Parathyroid adenoma (tissue), 2 donors: Measurements from ENCODE around the gene MAP4K4.

Experiments used
- H2AFZ ChIP-seq: fragments of 300-600 bp; sonication (generic); one replicate; pipeline ENCODE4 v1.7.0; 2017; ENCODE audit warnings: antibody characterized with exemption, mild to moderate bottlenecking
- H3K27ac ChIP-seq: fragments of 300-600 bp; sonication (generic); one replicate; pipeline ENCODE4 v1.7.0; 2017
- H3K27me3 ChIP-seq: fragments of 300-600 bp; sonication (generic); one replicate; pipeline ENCODE4 v1.7.0; 2017; ENCODE audit warnings: low read length; ENCODE audit not compliant: control insufficient read depth, insufficient read depth
- H3K36me3 ChIP-seq: fragments of 300-600 bp; sonication (generic); one replicate; pipeline ENCODE4 v1.7.0; 2017; ENCODE audit warnings: low read length; ENCODE audit not compliant: control insufficient read depth, insufficient read depth
- H3K4me1 ChIP-seq: fragments of 300-600 bp; sonication (generic); one replicate; pipeline ENCODE4 v1.7.0; 2017; ENCODE audit warnings: control low read depth
- H3K4me2 ChIP-seq: fragments of 300-600 bp; sonication (generic); one replicate; pipeline ENCODE4 v1.7.0; 2017; ENCODE audit warnings: low read length
- H3K4me3 ChIP-seq: fragments of 300-600 bp; sonication (generic); one replicate; pipeline ENCODE4 v1.7.0; 2017; ENCODE audit warnings: low read depth, low read length
- H3K79me2 ChIP-seq: fragments of 300-600 bp; sonication (generic); one replicate; pipeline ENCODE4 v1.7.0; 2017; ENCODE audit warnings: control low read depth
- H3K9ac ChIP-seq: fragments of 300-600 bp; sonication (generic); one replicate; pipeline ENCODE4 v1.7.0; 2017; ENCODE audit warnings: mild to moderate bottlenecking
- H3K9me3 ChIP-seq: fragments of 300-600 bp; sonication (generic); one replicate; pipeline ENCODE4 v1.7.0; 2017; ENCODE audit warnings: low read length; ENCODE audit not compliant: control insufficient read depth
- CTCF ChIP-seq: fragments of 300-600 bp; sonication (generic); IDR thresholded peaks from one replicate; pipeline ENCODE4 v1.7.0; 2017; ENCODE audit warnings: antibody characterized with exemption, mild to moderate bottlenecking
- donor health status: primary hyperparathyroidism.

Gene MAP4K4

GRCh38 chr2:101814752-101815151 is 117.2 kb downstream of the MAP4K4 start:
- no peak overlapping the region for H2AFZ ChIP-seq
- H3K36me3 ChIP-seq, result no peaks in the 10 kb centered on the region
- no peak overlapping the region for H3K4me2 ChIP-seq
- peaks cover 16% of the 10 kb centered on the region for H3K79me2 ChIP-seq
- H3K4me3 ChIP-seq, result no peak overlapping the region
- H3K27me3 ChIP-seq, result no peaks in the 10 kb centered on the region
- no peak overlapping the region for H3K27ac ChIP-seq
- no peaks in the 10 kb centered on the region for H3K9me3 ChIP-seq
- H3K9ac ChIP-seq, result no peak overlapping the region
- no peak for TF ChIP-seq CTCF
- H3K4me1 ChIP-seq, result peaks cover 7% of the 10 kb centered on the region

- no peak for TF ChIP-seq CTCF
- Histone ChIP-seq H3K36me3 (no peaks in the 10 kb centered on the region), H3K4me2 (no peak overlapping the region), H2AFZ (no peak overlapping the region), H3K9ac (no peak overlapping the region), H3K27ac (no peak overlapping the region), H3K4me1 (peaks cover 7% of the 10 kb centered on the region), H3K4me3 (no peak overlapping the region), H3K79me2 (peaks cover 16% of the 10 kb centered on the region), H3K27me3 (no peaks in the 10 kb centered on the region), H3K9me3 (no peaks in the 10 kb centered on the region)
These were observed 117.6 kb downstream of the MAP4K4 start for GRCh38 chr2:101815154-101815553.

- no peak for TF ChIP-seq CTCF
- H3K9ac ChIP-seq, result no peak overlapping the region
- H3K4me1 ChIP-seq, result peaks cover 7% of the 10 kb centered on the region
- no peak overlapping the region for H2AFZ ChIP-seq
- peaks cover 16% of the 10 kb centered on the region for H3K79me2 ChIP-seq
- H3K27ac ChIP-seq, result no peak overlapping the region
- no peaks in the 10 kb centered on the region for H3K27me3 ChIP-seq
- no peaks in the 10 kb centered on the region for H3K36me3 ChIP-seq
- no peak overlapping the region for H3K4me3 ChIP-seq
- H3K9me3 ChIP-seq, result no peaks in the 10 kb centered on the region
- no peak overlapping the region for H3K4me2 ChIP-seq
These were observed 118.4 kb downstream of the MAP4K4 start for GRCh38 chr2:101815739-101816391.

- Histone ChIP-seq H3K36me3 (no peaks in the 10 kb centered on the region), H3K27me3 (no peaks in the 10 kb centered on the region), H3K4me2 (no peak overlapping the region), H3K4me1 (peaks cover 7% of the 10 kb centered on the region), H3K27ac (no peak overlapping the region), H2AFZ (no peak overlapping the region), H3K4me3 (no peak overlapping the region), H3K9me3 (no peaks in the 10 kb centered on the region), H3K9ac (no peak overlapping the region), H3K79me2 (peaks cover 14% of the 10 kb centered on the region)
- TF ChIP-seq CTCF, result no peak
These were observed 119.1 kb downstream of the MAP4K4 start for GRCh38 chr2:101816598-101816997.

- H3K4me1 ChIP-seq, result peaks cover 7% of the 10 kb centered on the region
- H3K79me2 ChIP-seq, result peaks cover 9% of the 10 kb centered on the region
- H3K27me3 ChIP-seq, result no peaks in the 10 kb centered on the region
- no peak for TF ChIP-seq CTCF
- H3K4me3 ChIP-seq, result no peak overlapping the region
- no peaks in the 10 kb centered on the region for H3K9me3 ChIP-seq
- H2AFZ ChIP-seq, result no peak overlapping the region
- H3K9ac ChIP-seq, result no peak overlapping the region
- no peak overlapping the region for H3K4me2 ChIP-seq
- H3K36me3 ChIP-seq, result no peaks in the 10 kb centered on the region
- no peak overlapping the region for H3K27ac ChIP-seq
These were observed 120.0 kb downstream of the MAP4K4 start for GRCh38 chr2:101817481-101817880.
